Spleen (tissue), 7 donors: ENCODE measurements around the gene NEURL1.

ENCODE experiments used
- CTCF ChIP-seq, 11 experiments: fragments of 200-600 bp in 7 of 11; fragments of 450-650 bp in 4 of 11; sonication (generic) in 4 of 11; IDR thresholded peaks in 8 of 11; conservative IDR thresholded peaks in 3 of 11; 1 replicate in 7 of 11; 2 replicates in 4 of 11; pipeline versions ENCODE4 v1.4.0 to v1.8.0; 2016 to 2021; ENCODE audit warnings: antibody characterized with exemption in 11 of 11, inconsistent platforms in 4 of 11, mild to moderate bottlenecking in 1 of 11
- POLR2A ChIP-seq, 3 donors: fragments of 450-650 bp; IDR thresholded peaks; one replicate each; pipeline ENCODE4 v1.5.1; 2017; ENCODE audit warnings: antibody characterized with exemption in 3 of 3, mild to moderate bottlenecking in 1 of 3
- POLR2AphosphoS5 ChIP-seq, 3 donors: sonication (generic); formaldehyde crosslinking; IDR thresholded peaks; one replicate each; pipeline ENCODE4 v1.5.1; 2017; ENCODE audit warnings: antibody characterized with exemption in 3 of 3
- donor health status: DM: no; HTN: no; CAD: no; lungs with moderate emphysema.
- donor health status: DM: no; HTN: no; CAD: no.
- donor health status: DM: no; HTN: no; CAD: no.

GRCh38 chr10:103528549-103528948 is 35.0 kb downstream of the NEURL1 start:
- TF ChIP-seq POLR2A (IDR thresholded peaks at IDR 0.05) (no peak), CTCF (IDR thresholded peaks at IDR 0.05 in 8 of 11, conservative IDR thresholded peaks at IDR 0.05 in 3 of 11) (no peak), POLR2AphosphoS5 (IDR thresholded peaks at IDR 0.05) (no peak)
